Activated CD8-positive, alpha-beta memory T cell treated with anti-CD3 and anti-CD28 coated beads, Interleukin-2, amount 50 U/mL, for 24 hours (primary cell): Measurements from ENCODE around the gene SUMO3.

Experiments used
- DNase-seq: peaks from one replicate; pipeline ENCODE4 v3.0.0-alpha.2; 2020; ENCODE audit errors: extremely low read depth

The SUMO3 gene

GRCh38 chr21:44829507-44830092 is 11.7 kb upstream of the SUMO3 start:
- no peak for DNase-seq

DNA sequence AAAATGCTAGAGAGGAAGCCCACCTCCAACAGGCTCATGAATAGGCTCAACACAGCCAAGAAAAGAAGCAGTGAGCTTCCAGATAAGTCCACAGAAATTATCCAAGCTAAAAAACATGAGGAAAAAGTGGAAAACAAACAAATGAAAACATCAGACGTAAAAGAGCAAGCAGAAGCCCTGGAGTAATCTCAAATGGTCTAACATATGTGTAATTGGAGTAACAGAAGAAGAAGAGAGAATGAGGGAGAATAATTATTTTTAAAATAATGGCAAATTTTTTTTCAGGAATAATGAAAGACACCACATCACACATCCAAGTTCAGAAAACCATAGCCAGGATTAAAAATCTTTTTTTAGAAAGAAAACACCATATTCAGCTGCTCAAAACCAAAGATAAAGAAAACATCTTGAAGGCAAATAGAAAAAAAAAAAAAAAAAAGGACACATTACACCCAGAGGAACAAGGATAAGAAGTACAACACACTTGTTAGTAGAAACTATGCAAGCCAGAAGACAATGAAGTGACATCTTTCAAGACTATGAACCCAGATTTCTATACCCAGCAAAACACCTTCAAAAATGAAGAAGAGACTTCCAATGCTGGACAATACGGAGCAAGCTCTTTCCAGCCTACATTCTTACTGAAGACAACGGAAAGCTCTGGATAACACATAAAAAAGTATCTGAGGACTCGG is 10.6 kb upstream of the SUMO3 start:
- DNase-seq: no peak

- DNase-seq: no peak
These were observed 5.4 kb upstream of the SUMO3 start for GRCh38 chr21:44823179-44823660.

- no peak for DNase-seq
These were observed 4.8 kb upstream of the SUMO3 start for GRCh38 chr21:44822484-44823178.

DNA sequence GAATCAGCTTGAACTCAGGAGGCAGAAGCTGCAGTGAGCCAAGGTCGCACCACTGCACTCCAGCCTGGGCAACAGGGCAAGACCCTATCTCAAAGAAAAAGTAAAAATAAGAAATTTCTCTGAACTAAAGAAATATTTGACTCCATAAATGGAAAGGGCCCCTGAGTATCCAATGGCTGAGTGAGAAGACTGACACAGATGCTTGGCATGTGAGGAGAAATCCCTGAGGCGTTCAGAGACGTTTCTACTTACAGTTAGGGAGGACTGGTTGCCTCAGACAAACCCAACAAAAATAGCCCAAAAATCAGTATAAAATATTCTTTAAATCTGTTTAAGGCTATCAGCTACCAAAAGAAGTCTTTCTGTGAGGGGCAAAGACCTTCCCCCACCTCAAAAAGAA is 3.0 kb upstream of the SUMO3 start:
- no peak for DNase-seq

- no peak for DNase-seq
These were observed 1.7 kb upstream of the SUMO3 start for GRCh38 chr21:44819283-44820243.

- no peak for DNase-seq
These were observed 764 bp upstream of the SUMO3 start for GRCh38 chr21:44818640-44819011.

DNA sequence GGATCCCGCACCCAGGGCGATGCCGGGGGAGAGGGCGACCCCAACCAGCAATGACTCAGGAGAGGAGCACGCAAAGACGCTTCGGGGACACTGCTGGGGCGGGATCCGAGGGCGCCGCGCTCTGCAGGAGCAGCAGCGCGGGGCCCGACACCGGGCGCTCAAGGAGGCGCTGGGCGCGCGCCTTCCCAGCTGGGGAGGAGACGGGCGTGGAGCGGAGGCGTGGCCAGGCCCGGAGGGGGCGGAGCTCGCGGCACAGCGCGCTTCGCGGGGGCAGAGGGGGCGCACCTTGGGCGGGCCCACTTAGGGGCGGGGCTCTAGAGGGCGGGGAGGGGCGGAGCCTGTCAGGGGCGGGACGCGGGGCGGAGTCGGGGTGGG is 369 bp downstream of the SUMO3 start:
- DNase-seq: peak; percentile 75

- DNase-seq: no peak
These were observed 929 bp downstream of the SUMO3 start for GRCh38 chr21:44816761-44817505.

- no peak for DNase-seq
These were observed 1.8 kb downstream of the SUMO3 start for GRCh38 chr21:44815852-44816628.

GRCh38 chr21:44815225-44815624 is 2.6 kb downstream of the SUMO3 start:
- no peak for DNase-seq

- DNase-seq: no peak
These were observed 3.3 kb downstream of the SUMO3 start for GRCh38 chr21:44814498-44815023.

DNA sequence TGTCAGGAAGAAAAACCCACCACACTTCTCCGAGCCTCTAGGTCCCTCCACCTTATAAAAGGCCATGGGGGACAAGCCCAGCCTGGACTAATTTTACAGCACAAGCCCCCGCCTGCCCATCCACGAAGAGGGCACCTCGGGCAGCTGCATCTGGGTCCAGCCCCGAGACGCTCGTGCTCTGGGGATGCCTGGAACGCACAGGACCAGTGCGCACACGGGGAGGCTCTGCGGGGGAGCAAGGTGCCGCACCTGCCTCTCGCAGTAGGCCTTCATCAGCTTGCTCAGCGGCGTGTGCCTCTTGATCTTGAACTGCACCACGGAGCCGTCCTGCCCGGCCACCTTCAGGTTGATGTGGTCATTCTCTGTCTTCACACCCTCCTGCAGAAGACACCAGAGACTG is 4.1 kb downstream of the SUMO3 start:
- DNase-seq: no peak

GRCh38 chr21:44813149-44813548 is 4.7 kb downstream of the SUMO3 start:
- no peak for DNase-seq

GRCh38 chr21:44812640-44813039 is 5.2 kb downstream of the SUMO3 start:
- no peak for DNase-seq

- no peak for DNase-seq
These were observed 7.1 kb downstream of the SUMO3 start for GRCh38 chr21:44810779-44811178.

DNA sequence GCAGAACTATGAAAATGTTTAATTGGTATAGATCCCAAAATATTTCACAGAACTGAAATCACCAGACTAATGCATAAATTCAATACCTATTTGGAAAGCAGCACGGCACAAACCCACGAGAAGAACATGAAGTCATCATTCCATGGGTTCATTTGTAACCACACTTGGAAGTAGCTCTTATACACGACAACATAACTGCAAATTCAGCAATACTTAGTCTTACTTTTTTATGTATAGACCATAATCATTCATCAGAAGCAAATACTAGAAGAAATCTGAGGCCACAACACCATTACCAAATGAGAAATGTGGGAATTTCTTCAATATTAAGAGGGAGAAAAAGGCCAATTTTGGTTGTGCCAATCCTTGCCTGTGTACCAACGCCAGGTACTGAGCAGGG is 12.0 kb downstream of the SUMO3 start:
- DNase-seq: no peak

- no peak for DNase-seq
These were observed 12.6 kb downstream of the SUMO3 start for GRCh38 chr21:44805226-44805625.

GRCh38 chr21:44804762-44805161 is 13.1 kb downstream of the SUMO3 start:
- DNase-seq: no peak

DNA sequence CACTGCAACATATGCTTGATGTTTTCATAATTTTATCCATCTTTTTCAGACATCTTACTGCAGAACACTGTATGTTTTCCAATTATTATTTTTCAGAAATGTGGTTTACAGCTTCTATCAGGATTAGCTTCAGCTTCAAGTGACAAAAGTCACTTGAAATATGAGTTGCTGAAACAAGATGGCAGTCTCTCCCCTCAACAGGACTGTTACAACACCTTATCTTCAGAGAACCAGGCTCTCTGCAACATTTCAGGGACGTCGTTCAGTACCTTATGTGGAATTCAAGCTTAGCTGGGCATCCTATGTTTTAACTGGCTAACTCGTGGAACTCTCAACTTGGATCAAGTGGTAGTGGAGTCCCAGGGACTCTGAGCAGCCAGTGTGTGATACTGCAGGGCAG is 14.2 kb downstream of the SUMO3 start:
- no peak for DNase-seq
